ENCODE data around the gene CRYBG2. TPM values are rescaled to one million over a fixed set of nuclear protein-coding genes. Genes with fewer than 3 reads are reported as not detected.
A peak's percentile ranks its signal among the peaks of the same experiment; 100 is the strongest.

The CRYBG2 gene, protein sequence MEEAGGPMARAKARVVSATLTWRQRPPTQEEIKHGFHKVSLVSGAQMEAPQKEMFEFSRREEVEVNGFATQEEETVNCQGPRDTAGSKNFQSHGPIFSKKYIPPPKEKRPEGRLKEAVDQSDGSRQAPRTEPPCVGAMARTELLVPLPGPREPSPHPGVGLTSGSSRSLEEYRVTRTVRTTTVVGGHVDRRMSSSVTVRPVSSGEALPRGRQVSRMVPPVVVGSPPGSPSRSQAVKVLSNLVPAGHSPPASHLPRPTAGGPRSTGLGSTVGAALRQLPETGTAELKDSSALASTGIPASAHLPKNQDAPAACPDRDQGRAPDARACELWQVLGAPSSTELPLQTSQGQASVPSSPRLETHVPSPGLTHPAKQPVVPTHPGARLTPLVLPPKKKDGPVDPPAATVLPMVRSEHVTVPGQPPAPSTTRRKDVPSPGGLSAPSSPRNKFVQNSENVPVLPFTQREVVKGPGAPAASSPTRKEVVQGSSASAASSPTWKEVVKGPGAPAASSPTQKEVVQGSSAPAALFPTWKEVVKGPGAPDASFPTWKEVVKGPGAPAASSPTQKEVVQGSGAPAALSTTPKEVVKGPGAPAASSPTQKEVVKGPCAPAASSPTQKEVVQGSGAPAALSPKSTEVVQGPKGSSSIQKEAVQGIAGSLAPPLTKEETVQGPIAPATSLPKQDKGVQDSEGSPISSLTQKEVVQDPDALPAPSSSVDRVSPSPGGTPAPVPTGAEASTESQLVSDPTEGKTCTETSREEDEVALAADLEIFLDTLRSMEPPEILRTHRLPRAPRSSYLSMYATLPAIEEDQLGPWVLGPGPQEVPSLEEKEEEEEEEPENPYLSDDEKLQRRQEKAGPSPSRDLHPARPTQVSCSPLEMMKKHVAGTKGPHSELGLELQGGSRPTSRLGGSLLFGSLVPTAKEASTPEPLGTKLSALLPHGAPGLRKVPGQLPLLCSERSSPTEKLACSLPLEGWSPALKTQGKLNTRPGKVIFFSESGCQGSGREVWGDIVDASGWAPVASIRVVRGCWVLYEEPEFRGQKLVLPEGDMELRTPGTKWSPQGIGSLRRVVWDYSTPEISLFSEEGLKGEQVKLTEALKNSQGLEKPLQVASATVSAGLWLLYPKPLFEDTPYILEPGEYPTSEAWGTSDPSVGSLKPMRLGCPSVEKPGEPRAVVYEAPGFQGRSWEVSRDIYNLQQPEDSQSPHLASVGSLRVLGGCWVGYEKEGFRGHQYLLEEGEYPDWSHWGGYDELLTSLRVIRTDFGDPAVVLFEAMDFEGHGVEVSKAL (N-terminal part only)
- not detected for total RNA-seq
- not detected for polyA plus RNA-seq
- long read RNA-seq, donor 1: 0 reads
- long read RNA-seq, donor 2: 0 reads
- long read RNA-seq, donor 3: 0 reads
- long read RNA-seq, donor 4: 0 reads

DNA sequence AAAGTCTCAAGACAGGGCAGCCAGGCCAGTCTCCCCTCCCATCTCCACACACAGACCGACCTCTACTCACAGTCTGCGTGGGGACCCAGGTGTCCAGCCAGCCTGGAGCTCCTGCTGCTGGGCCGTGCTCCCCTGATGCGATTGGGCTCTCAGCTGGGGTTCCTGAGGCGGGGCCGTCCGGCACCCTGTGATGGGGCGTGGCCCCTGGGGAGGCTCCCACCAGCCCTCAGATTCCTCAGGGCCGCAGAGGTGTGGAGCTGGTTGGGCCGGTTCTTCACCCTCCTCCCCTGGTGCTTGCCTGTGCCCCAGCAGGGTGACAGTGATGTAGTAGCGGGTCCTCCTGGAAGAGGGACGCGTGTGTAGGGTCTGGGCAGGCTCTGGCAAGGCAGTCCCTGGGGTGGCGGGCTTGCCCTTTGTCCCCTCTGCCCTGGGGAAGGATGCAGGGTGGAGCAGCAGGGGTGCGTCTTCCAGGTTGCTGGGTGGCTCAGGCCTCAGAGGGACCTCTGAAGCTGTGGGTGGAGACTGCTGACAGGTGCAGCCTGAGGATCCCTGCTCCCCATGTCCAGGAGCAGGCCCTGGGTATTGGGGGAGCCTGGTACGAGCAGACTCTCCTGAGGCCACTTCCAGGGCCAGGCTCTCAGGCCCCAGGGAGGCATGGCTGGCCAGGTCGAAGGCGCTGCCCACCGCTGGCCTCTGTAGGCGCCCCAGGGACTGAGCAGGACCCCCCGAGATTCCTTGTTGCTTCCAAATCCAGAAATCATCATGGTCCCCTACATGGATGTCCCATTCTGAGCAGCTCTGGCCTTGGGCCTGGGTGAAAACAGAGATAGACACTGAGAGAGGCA lies at the start of gene CRYBG2:
CRYBG2 (minus strand) TSS at position 155 of the 845 bp plus-strand sequence. CDS start 7,473 bp downstream, outside the sequence.
- intact Hi-C loops (cut with DNase I): no loop called here
- no peak for DNase-seq

DNA sequence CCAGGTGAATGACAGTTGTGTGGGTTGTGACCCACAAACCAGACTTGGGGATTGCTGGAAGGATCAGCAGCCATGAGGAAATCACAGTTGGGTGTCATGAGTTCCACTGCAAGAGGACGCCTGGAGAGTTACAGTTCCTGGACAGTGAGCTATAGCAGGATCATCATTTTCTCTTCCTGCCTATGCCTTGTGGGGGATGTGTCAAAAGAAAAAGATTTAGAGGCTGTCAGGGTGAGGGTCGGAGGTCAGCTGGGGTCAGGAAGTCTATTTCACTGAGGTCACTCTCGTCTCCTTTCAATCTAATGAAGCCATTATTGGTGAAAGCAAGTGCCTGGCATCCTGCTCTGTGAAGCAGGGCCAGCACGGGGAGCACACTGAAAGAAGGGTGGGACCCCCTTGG lies 49.7 kb upstream of the CRYBG2 start:
- Histone ChIP-seq H3K9me3 (ENCODE audit: control insufficient read depth, low read length) (no peaks in the 10 kb centered on the region), H3K27ac (ENCODE audit: low read length) (no peak overlapping the region), H3K27me3 (ENCODE audit: control insufficient read depth, insufficient read depth) (no peaks in the 10 kb centered on the region), H3K4me3 (ENCODE audit: low read length) (no peak overlapping the region), H3K4me1 (ENCODE audit: control insufficient read depth, insufficient read depth, low read length) (no peaks in the 10 kb centered on the region)
- DNase-seq (no peak), ATAC-seq (no peak)
- WGBS: 22% methylated on average over 4 of the region's 4 CpGs
- intact Hi-C loops (cut with DNase I): no loop called here

More for the DNA sequence above, at the start of gene CRYBG2:
- ATAC-seq: peak; percentile 20 to 29
- H3K4me1 ChIP-seq (ENCODE audit: control insufficient read depth, insufficient read depth, low read length): no peaks in the 10 kb centered on the region
- no peak within 1 kb of the TSS for H3K4me3 ChIP-seq (ENCODE audit: low read length)
- H3K27ac ChIP-seq (ENCODE audit: low read length): no peak within 1 kb of the TSS
- no peaks in the 10 kb centered on the region for H3K9me3 ChIP-seq (ENCODE audit: control insufficient read depth, low read length)
- H3K27me3 ChIP-seq (ENCODE audit: control insufficient read depth, insufficient read depth): no peaks in the 10 kb centered on the region
- 83% methylated on average over 21 of the region's 21 CpGs for WGBS

DNA sequence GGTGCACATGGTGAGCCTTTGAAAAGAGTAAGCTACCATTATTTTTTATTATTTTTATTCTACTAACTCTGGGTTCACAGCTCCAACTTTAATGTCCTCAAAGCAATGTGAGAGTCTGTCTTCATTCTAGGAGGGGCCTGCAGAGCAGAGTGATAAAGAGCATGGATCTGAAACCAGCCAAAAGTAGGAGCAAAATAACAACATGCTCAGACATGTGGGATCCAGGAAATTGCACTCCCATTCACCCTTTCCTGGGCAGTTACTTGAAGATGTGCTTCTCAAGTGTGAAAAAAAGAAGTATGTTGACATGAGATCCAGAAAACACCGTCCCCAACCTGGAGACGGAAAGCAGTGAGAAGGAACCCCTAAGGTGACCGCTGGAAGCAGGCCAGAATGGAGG lies 48.0 kb upstream of the CRYBG2 start:
- Histone ChIP-seq H3K27ac (ENCODE audit: low read length) (no peak overlapping the region), H3K27me3 (ENCODE audit: control insufficient read depth, insufficient read depth) (no peaks in the 10 kb centered on the region), H3K4me3 (ENCODE audit: low read length) (no peak overlapping the region), H3K9me3 (ENCODE audit: control insufficient read depth, low read length) (no peaks in the 10 kb centered on the region), H3K4me1 (ENCODE audit: control insufficient read depth, insufficient read depth, low read length) (no peaks in the 10 kb centered on the region)
- intact Hi-C loops (cut with DNase I): no loop called here
- no peak for DNase-seq
- 71% methylated on average over 3 of the region's 3 CpGs for WGBS
- no peak for ATAC-seq

DNA sequence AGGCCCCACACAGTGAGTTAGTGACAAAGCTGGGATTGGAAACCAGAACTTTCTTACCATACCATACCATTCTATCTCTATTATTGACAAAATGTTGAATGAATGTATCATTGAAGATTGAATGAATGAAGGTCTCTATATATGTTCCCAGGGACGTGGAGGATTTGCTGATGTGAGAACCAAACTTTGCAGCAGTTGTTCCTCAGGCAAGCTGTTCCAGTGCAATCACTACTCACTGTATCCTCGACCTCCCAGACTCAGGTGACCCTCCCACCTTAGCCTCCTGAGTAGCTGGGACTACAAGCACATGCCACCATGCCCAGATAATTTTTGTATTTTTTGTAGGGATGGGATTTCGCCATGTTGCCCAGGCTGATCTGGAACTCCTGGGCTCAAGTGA lies 45.1 kb upstream of the CRYBG2 start:
- ATAC-seq: no peak
- no peak overlapping the region for H3K4me3 ChIP-seq (ENCODE audit: low read length)
- 83% methylated on average over 3 of the region's 3 CpGs for WGBS
- DNase-seq: no peak
- intact Hi-C loops (cut with DNase I): no loop called here
- no peaks in the 10 kb centered on the region for H3K4me1 ChIP-seq (ENCODE audit: control insufficient read depth, insufficient read depth, low read length)
- no peaks in the 10 kb centered on the region for H3K9me3 ChIP-seq (ENCODE audit: control insufficient read depth, low read length)
- no peaks in the 10 kb centered on the region for H3K27me3 ChIP-seq (ENCODE audit: control insufficient read depth, insufficient read depth)
- no peak overlapping the region for H3K27ac ChIP-seq (ENCODE audit: low read length)

DNA sequence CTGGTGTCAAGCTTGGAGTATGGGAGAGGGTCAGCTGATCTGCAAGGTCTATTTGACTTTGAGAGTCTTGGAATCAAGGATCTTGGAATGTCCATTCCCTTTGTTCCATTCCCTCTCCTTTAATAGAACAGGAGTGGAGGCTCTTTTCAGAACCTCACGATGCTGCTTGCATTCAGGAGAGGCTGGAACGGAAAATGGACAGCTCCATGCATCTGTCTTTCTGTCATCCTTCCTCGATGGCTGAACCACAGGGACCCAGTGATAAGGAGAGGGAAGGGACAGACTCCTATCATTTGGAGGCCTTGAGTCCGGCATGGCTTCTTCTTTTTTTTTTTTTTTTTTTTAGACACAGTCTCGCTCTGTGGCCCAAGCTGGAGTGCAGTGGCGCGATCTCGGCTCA lies 41.8 kb upstream of the CRYBG2 start:
- DNase-seq (no peak), ATAC-seq (no peak)
- intact Hi-C loops (cut with DNase I): no loop called here
- H3K27me3 ChIP-seq (ENCODE audit: control insufficient read depth, insufficient read depth): no peaks in the 10 kb centered on the region
- H3K4me3 ChIP-seq (ENCODE audit: low read length): no peak overlapping the region
- WGBS: 76% methylated on average over 8 of the region's 8 CpGs
- H3K9me3 ChIP-seq (ENCODE audit: control insufficient read depth, low read length): no peaks in the 10 kb centered on the region
- H3K27ac ChIP-seq (ENCODE audit: low read length): no peak overlapping the region
- no peaks in the 10 kb centered on the region for H3K4me1 ChIP-seq (ENCODE audit: control insufficient read depth, insufficient read depth, low read length)

DNA sequence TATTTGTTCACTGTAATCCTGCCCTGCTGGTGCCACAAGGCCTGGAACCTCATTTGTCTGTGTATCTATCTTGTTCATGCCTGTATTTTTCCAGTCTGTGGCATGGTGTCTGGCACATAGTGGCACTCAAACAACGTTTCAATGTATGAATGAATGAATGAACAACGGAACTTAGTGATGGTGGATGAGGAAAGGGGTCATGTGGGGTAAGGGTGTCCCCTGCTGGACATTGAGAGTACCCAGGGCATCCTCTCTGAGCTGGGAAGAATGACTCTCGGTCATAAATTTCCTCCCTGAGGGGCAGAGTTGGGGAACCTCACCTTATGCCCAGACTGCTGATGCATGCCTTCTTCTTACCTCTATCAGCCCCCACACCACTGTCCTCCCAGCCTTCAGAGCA lies 37.5 kb upstream of the CRYBG2 start:
- Histone ChIP-seq H3K9me3 (ENCODE audit: control insufficient read depth, low read length) (no peaks in the 10 kb centered on the region), H3K4me1 (ENCODE audit: control insufficient read depth, insufficient read depth, low read length) (no peaks in the 10 kb centered on the region), H3K27ac (ENCODE audit: low read length) (no peak overlapping the region), H3K27me3 (ENCODE audit: control insufficient read depth, insufficient read depth) (no peaks in the 10 kb centered on the region), H3K4me3 (ENCODE audit: low read length) (no peak overlapping the region)
- no peak for ATAC-seq
- WGBS: 9% methylated on average over 3 of the region's 3 CpGs
- no peak for DNase-seq
- intact Hi-C loops (cut with DNase I): no loop called here

DNA sequence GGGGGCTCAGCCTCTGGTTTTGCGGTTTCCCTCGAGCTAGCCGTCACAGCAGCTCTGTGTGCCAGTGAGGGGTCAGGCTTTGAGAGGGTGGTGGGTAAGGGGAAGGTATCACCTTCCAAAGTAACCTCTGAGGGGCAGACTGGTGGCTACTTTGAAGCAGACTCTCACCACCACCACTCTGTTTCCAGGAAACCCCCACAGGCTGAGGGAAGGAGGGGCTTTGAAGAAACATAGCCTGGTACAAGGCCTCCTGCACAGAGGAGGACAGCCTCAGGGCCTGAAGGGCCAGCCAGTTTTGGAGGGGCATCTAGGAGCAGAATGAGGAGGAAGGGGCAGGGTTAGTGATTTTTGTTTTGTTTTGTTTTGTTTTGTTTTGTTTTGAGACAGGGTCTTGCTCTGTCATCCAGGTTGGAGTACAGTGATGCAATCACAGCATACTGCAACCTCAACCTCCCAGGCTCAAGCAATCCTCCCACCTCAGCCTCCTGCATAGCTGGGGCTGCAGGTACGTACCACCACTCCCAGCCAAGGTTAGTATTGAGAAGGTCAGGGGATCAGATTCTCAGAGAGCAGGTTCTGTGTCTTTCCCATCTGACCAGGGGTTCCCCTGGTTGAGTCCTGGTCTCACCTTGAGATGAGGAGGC lies 35.8 kb upstream of the CRYBG2 start:
- no peak overlapping the region for H3K27ac ChIP-seq (ENCODE audit: low read length)
- ATAC-seq (no peak), DNase-seq (no peak)
- no peak overlapping the region for H3K4me3 ChIP-seq (ENCODE audit: low read length)
- WGBS: 66% methylated on average over 4 of the region's 4 CpGs
- H3K4me1 ChIP-seq (ENCODE audit: control insufficient read depth, insufficient read depth, low read length): no peaks in the 10 kb centered on the region
- intact Hi-C loops (cut with DNase I): no loop called here
- no peaks in the 10 kb centered on the region for H3K27me3 ChIP-seq (ENCODE audit: control insufficient read depth, insufficient read depth)
- H3K9me3 ChIP-seq (ENCODE audit: control insufficient read depth, low read length): no peaks in the 10 kb centered on the region

DNA sequence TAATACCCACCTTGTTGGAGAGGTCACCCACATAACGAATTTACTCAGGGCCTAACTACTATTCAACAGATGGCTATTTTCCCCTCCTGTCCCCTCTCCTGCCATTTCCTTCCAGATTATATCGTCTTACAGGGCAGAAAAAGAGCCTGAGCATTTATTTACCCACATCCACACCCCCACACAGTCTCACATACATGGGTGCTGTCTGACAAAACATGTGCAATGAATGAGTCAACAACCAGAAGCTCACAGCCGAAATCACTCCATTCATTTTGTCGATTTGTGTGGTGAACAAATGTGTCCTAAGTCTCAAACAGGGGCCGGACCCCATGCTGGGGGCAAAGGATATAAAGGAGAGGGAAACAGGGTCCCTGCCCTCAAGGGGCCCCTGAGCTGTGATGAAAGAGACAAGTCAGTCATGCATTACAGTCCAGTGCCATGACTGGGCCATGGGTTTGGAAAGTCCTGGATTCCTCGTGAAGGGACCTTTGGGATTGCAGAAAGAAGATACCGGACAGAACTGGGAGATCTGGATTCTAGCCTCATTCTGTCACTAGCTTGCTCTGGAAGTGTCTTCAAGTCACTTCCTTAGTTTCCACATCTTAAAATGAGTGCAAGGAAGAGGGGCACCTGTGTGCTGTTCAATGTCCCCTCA lies 35.0 kb upstream of the CRYBG2 start:
- no peaks in the 10 kb centered on the region for H3K27me3 ChIP-seq (ENCODE audit: control insufficient read depth, insufficient read depth)
- WGBS: 67% methylated on average over 7 of the region's 7 CpGs
- H3K9me3 ChIP-seq (ENCODE audit: control insufficient read depth, low read length): no peaks in the 10 kb centered on the region
- ATAC-seq (no peak), DNase-seq (no peak)
- intact Hi-C loops (cut with DNase I): no loop called here
- no peak overlapping the region for H3K27ac ChIP-seq (ENCODE audit: low read length)
- no peaks in the 10 kb centered on the region for H3K4me1 ChIP-seq (ENCODE audit: control insufficient read depth, insufficient read depth, low read length)
- H3K4me3 ChIP-seq (ENCODE audit: low read length): no peak overlapping the region

DNA sequence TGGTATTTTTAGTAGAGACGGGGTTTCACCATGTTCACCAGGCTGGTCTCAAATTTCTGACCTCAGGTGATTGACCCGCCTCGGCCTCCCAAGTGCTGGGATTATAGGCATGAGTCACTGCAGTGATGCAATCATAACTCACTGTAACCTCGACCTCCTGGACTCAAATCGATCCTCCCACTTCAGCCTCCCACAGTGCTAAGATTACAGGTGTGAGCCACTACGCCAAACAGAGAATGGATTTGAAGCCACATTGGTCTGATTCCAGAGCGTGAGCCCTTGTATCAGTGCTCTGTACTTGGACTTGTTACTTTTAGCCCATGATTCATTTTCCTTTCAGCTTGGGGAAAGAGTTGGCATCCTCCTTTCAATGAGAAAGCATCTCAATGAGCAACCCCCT lies 33.5 kb upstream of the CRYBG2 start:
- H3K27me3 ChIP-seq (ENCODE audit: control insufficient read depth, insufficient read depth): no peaks in the 10 kb centered on the region
- WGBS: 72% methylated on average over 7 of the region's 7 CpGs
- H3K9me3 ChIP-seq (ENCODE audit: control insufficient read depth, low read length): no peaks in the 10 kb centered on the region
- H3K4me1 ChIP-seq (ENCODE audit: control insufficient read depth, insufficient read depth, low read length): no peaks in the 10 kb centered on the region
- no peak overlapping the region for H3K4me3 ChIP-seq (ENCODE audit: low read length)
- H3K27ac ChIP-seq (ENCODE audit: low read length): no peak overlapping the region
- no peak for ATAC-seq
- DNase-seq: no peak
- intact Hi-C loops (cut with DNase I): no loop called here

Measured in right cardiac atrium (tissue), 5 donors.